HUES64 (cell line): ENCODE data around the gene FILIP1.
A peak's percentile ranks its signal among the peaks of the same experiment; 100 is the strongest.

Experiments used
- H3K27ac ChIP-seq: 2 replicates; pipeline ENCODE4 v1.7.0; 2013; ENCODE audit warnings: low read depth, low read length, inconsistent platforms
- H3K27me3 ChIP-seq: 2 replicates; pipeline ENCODE4 v1.6.1; 2013; ENCODE audit warnings: mild to moderate bottlenecking, low read length; ENCODE audit not compliant: insufficient read depth
- H3K36me3 ChIP-seq: 2 replicates; pipeline ENCODE4 v1.6.1; 2013; ENCODE audit warnings: mild to moderate bottlenecking, low read length; ENCODE audit not compliant: insufficient read depth
- H3K4me1 ChIP-seq: 2 replicates; pipeline ENCODE4 v1.6.1; 2013; ENCODE audit warnings: mild to moderate bottlenecking, low read length, moderate library complexity; ENCODE audit not compliant: insufficient read depth
- H3K4me3 ChIP-seq: 2 replicates; pipeline ENCODE4 v1.5.1; 2013; ENCODE audit warnings: mild to moderate bottlenecking, low read length, moderate library complexity
- H3K9ac ChIP-seq: 2 replicates; pipeline ENCODE4 v1.6.1; 2013; ENCODE audit warnings: mild to moderate bottlenecking, low read depth, low read length
- H3K9me3 ChIP-seq: 2 replicates; pipeline ENCODE4 v1.6.1; 2013; ENCODE audit warnings: low read depth, low read length; ENCODE audit not compliant: insufficient read depth
- WGBS: fragments of 150-250, 120-280 bp; methylation state at CpG from one replicate; pipeline ENCODE4 v1.1.7; 2013; ENCODE audit warnings: missing lambda C conversion rate; 5-methylcytosine and 5-hydroxymethylcytosine counted together

Gene FILIP1

DNA sequence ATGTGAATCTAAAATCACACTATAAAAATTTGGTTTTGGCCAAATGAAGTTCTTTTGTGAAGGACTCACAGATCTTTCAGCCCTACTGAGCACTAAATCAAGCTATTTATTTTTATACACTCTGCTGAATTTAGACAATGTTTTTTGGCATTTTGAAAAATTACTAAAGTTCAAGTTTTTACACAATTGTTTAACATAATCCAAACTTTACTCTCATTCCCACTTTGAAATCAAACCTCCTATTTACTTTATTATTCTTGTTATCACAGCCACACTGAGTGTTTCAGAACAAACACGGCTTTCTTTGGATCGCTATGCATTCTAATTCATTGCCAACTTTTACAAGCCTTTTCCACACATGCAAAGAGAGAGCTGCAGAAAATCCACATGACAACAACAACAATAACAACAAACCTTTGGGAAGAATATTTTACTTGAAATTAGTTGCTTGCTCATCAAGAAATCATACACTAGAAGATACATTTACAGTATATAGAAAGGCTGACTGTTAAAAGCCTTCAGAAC is 159.9 kb downstream of the FILIP1 start:
- 15% methylated on average over 2 of the region's 2 CpGs for WGBS
- peak overlapping the region; percentile 100 for H3K27ac ChIP-seq
- H3K4me3 ChIP-seq = peak overlapping the region; percentile 56
- H3K27me3 ChIP-seq = no peaks in the 10 kb centered on the region
- peaks cover 89% of the 10 kb centered on the region for H3K4me1 ChIP-seq
- no peaks in the 10 kb centered on the region; the same call in 1 of the 2 replicates for H3K36me3 ChIP-seq
- H3K9ac ChIP-seq = peak overlapping the region; percentile 78
- H3K9me3 ChIP-seq = no peaks in the 10 kb centered on the region

DNA sequence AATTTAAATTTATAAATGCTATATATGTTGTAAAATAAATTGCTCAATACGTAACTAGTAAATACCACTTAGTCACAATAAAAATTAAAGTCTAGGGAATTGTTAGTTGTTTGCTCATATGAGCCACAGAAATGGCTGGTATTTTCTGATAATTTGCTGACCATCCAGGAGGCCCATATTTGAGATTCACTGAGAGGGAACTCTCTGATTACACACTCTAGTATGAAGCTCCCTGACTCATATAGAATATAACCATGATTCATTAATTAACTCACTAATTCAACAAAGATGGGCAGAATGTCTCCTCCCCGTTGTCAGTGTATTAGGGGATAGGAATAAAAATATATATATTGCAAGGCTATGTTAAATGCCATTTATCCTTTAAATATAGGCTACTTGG is 162.4 kb downstream of the FILIP1 start:
- Histone ChIP-seq H3K4me1 (peaks cover 78% of the 10 kb centered on the region), H3K4me3 (no peak overlapping the region)
- WGBS = no CpG with 5 or more reads among the region's 2 CpGs

GRCh38 chr6:75329703-75330102 is 163.9 kb downstream of the FILIP1 start:
- Histone ChIP-seq H3K27me3 (no peaks in the 10 kb centered on the region), H3K36me3 (no peaks in the 10 kb centered on the region), H3K9me3 (no peaks in the 10 kb centered on the region), H3K4me1 (peaks cover 63% of the 10 kb centered on the region), H3K27ac (no peak overlapping the region), H3K4me3 (no peak overlapping the region), H3K9ac (no peak overlapping the region)
- 80% methylated on average over 1 of the region's 1 CpG for WGBS

More for the DNA sequence above, 162.4 kb downstream of the FILIP1 start:
- H3K9ac ChIP-seq = no peak overlapping the region
- no peaks in the 10 kb centered on the region for H3K36me3 ChIP-seq
- H3K9me3 ChIP-seq = no peaks in the 10 kb centered on the region
- no peak overlapping the region for H3K27ac ChIP-seq
- H3K27me3 ChIP-seq = no peaks in the 10 kb centered on the region

- no peak overlapping the region for H3K4me3 ChIP-seq
- no CpG with 5 or more reads among the region's 1 CpG for WGBS
- no peak overlapping the region for H3K27ac ChIP-seq
- H3K9ac ChIP-seq = no peak overlapping the region
- no peaks in the 10 kb centered on the region for H3K9me3 ChIP-seq
- no peaks in the 10 kb centered on the region for H3K27me3 ChIP-seq
- H3K36me3 ChIP-seq = no peaks in the 10 kb centered on the region
- H3K4me1 ChIP-seq = peaks cover 45% of the 10 kb centered on the region
Observed at GRCh38 chr6:75327807-75328206, 165.8 kb downstream of the FILIP1 start.

GRCh38 chr6:75326557-75327258 is 166.9 kb downstream of the FILIP1 start:
- WGBS = 45% methylated on average over 2 of the region's 2 CpGs
- Histone ChIP-seq H3K4me1 (peaks cover 35% of the 10 kb centered on the region), H3K9ac (no peak overlapping the region), H3K27me3 (no peaks in the 10 kb centered on the region), H3K9me3 (no peaks in the 10 kb centered on the region), H3K4me3 (no peak overlapping the region), H3K27ac (no peak overlapping the region), H3K36me3 (no peaks in the 10 kb centered on the region)

DNA sequence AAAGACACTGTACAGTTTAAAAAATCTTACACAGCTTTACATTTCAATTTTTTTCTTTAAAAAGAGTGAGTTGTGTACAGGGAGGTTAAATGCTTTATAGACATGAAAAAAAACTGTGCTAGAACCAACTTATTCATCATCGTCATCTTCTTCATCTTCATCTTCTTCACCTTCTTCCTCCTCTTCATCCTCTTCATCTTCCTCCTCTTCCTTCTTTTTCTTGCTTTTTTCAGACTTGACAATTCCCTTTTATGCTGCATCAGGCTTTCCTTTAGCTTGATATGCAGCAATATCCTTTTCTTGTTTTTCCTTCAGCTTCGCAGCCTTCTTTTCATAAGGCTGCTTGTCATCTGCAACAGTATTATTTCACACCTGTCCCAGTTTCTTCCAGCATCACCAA is 174.7 kb downstream of the FILIP1 start:
- WGBS = 49% methylated on average over 2 of the region's 2 CpGs
- Histone ChIP-seq H3K9ac (no peak overlapping the region), H3K36me3 (0 out of 2 replicates have a peak, but pooled peaks cover 5% of the 10 kb centered on the region), H3K9me3 (0 out of 2 replicates have a peak, but pooled peaks cover 3% of the 10 kb centered on the region), H3K27ac (no peak overlapping the region), H3K4me3 (no peak overlapping the region), H3K27me3 (no peaks in the 10 kb centered on the region), H3K4me1 (peaks cover 9% of the 10 kb centered on the region)

GRCh38 chr6:75317503-75318206 is 175.9 kb downstream of the FILIP1 start:
- Histone ChIP-seq H3K9me3 (0 out of 2 replicates have a peak, but pooled peaks cover 3% of the 10 kb centered on the region), H3K4me3 (no peak overlapping the region), H3K27ac (0 out of 2 replicates have a peak overlapping the region, but pooled peaks have one; percentile 17), H3K27me3 (no peaks in the 10 kb centered on the region), H3K4me1 (peaks cover 9% of the 10 kb centered on the region), H3K36me3 (0 out of 2 replicates have a peak, but pooled peaks cover 5% of the 10 kb centered on the region), H3K9ac (no peak overlapping the region)
- WGBS = 66% methylated on average over 4 of the region's 4 CpGs

GRCh38 chr6:75315978-75316377 is 177.6 kb downstream of the FILIP1 start:
- Histone ChIP-seq H3K36me3 (0 out of 2 replicates have a peak, but pooled peaks cover 5% of the 10 kb centered on the region), H3K27ac (no peak overlapping the region), H3K4me1 (peaks cover 9% of the 10 kb centered on the region), H3K4me3 (no peak overlapping the region), H3K9ac (no peak overlapping the region), H3K9me3 (0 out of 2 replicates have a peak, but pooled peaks cover 3% of the 10 kb centered on the region), H3K27me3 (no peaks in the 10 kb centered on the region)

GRCh38 chr6:75308250-75308988 is 185.2 kb downstream of the FILIP1 start:
- Histone ChIP-seq H3K4me1 (peaks cover 15% of the 10 kb centered on the region), H3K36me3 (no peaks in the 10 kb centered on the region), H3K9me3 (no peaks in the 10 kb centered on the region), H3K27ac (no peak overlapping the region), H3K27me3 (no peaks in the 10 kb centered on the region), H3K9ac (no peak overlapping the region), H3K4me3 (no peak overlapping the region)
- 57% methylated on average over 11 of the region's 11 CpGs for WGBS

DNA sequence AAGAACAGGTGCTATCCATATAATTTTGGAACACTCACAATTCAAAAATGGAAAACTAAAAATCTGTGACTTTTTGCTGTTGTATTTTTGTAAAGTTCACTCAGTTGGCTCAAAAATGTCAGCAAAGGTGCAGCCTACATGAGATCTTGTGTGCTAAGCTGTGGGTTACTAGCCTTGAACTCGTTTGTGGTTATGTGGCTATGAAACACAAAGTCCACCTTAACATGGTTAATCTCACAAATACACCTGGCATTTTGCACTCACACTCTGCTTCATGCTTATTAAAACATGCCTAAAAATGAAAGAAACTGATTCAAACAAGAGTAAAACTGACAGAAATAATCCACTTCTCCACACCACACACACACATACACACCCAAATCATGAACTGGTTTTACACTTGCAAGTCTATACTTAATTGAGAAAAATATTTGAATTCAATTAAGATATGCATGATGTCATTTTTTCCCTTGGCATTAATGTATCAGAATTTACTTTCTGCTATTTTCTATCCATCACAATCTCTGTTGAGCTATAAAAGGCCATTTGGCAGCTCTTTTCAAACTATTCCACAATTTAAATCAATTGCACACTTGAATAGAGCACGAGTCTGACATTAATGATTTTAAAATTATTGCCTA is 186.1 kb downstream of the FILIP1 start:
- H3K9me3 ChIP-seq = no peaks in the 10 kb centered on the region
- no peak overlapping the region for H3K9ac ChIP-seq
- H3K4me1 ChIP-seq = peaks cover 15% of the 10 kb centered on the region
- H3K27me3 ChIP-seq = no peaks in the 10 kb centered on the region
- 91% methylated on average over 2 of the region's 2 CpGs for WGBS
- H3K4me3 ChIP-seq = no peak overlapping the region
- H3K27ac ChIP-seq = no peak overlapping the region
- H3K36me3 ChIP-seq = no peaks in the 10 kb centered on the region
